SK-N-SH (cell line): Measurements from ENCODE around the gene ZYG11B. TPM values are rescaled to one million over a fixed set of nuclear protein-coding genes. Genes with fewer than 3 reads are reported as not detected.
"Not testable (repeated sequence)": the region's sequence is repeated elsewhere in the genome, so short reads cannot be mapped to it uniquely, and the experiment has no call there.

Experiments used
- CTCF ChIA-PET: fragments of 300-600, 350-600 bp; formaldehyde crosslinking; extraction: SDS; loops from one replicate; lab custom pipeline; 2021; lab: Yijun Ruan, JAX
- POLR2A ChIA-PET: fragments of 350-600 bp; sonication (Branson Sonifier 250); formaldehyde crosslinking; extraction: SDS; loops from one replicate; lab custom pipeline; 2020; ENCODE audit warnings: antibody characterized with exemption, inconsistent platforms; lab: Yijun Ruan, JAX
- DNase-seq: peaks from one replicate; pipeline ENCODE4 v3.0.0; 2012
- H2AFZ ChIP-seq: fragments of 200-600 bp; sonication (generic); 2 replicates; pipeline ENCODE4 v1.8.1; 2016; ENCODE audit warnings: antibody characterized with exemption, mild to moderate bottlenecking, low read depth
- H3F3A ChIP-seq: fragments of 200-600 bp; sonication (generic); replicated peaks from 2 replicates; pipeline ENCODE3; 2016; ENCODE audit warnings: antibody characterized with exemption, mild to moderate bottlenecking; ENCODE audit not compliant: insufficient read depth
- H3K27ac ChIP-seq, 2 experiments: fragments of 200-500 bp in 1 of 2; fragments of 200-600 bp in 1 of 2; sonication (Bioruptor generic) in 1 of 2; sonication (generic), shearing (Covaris generic) in 1 of 2; 2 replicates each; pipeline versions ENCODE4 v1.5.1 to v1.6.1; 2014 to 2016; ENCODE audit warnings: low read depth in 2 of 2, inconsistent platforms in 1 of 2, low read length in 1 of 2, mild to moderate bottlenecking in 1 of 2, mixed read lengths in 1 of 2
- H3K27me3 ChIP-seq: fragments of 200-600 bp; sonication (generic), shearing (Covaris generic); 2 replicates; pipeline ENCODE4 v1.6.1; 2016; ENCODE audit warnings: mixed run types; ENCODE audit not compliant: insufficient read depth
- H3K36me3 ChIP-seq, 2 experiments: fragments of 200-500 bp in 1 of 2; fragments of 200-600 bp in 1 of 2; sonication (Bioruptor generic) in 1 of 2; sonication (generic) in 1 of 2; replicated peaks in 1 of 2; 2 replicates each; pipeline versions ENCODE3 to v1.5.1; 2014 to 2016; ENCODE audit warnings: low read length in 1 of 2, mild to moderate bottlenecking in 1 of 2; ENCODE audit not compliant: insufficient read depth in 2 of 2, control insufficient read depth in 1 of 2
- H3K4me1 ChIP-seq, 2 experiments: fragments of 200-500 bp in 1 of 2; fragments of 200-600 bp in 1 of 2; sonication (Bioruptor generic) in 1 of 2; sonication (generic), shearing (Covaris generic) in 1 of 2; 2 replicates each; pipeline versions ENCODE4 v1.5.1 to v1.6.1; 2014 to 2016; ENCODE audit warnings: low read depth in 1 of 2, low read length in 1 of 2, mixed run types in 1 of 2; ENCODE audit not compliant: insufficient read depth in 2 of 2, control insufficient read depth in 1 of 2
- H3K4me2 ChIP-seq: fragments of 200-600 bp; sonication (generic), shearing (Covaris generic); 2 replicates; pipeline ENCODE4 v1.6.1; 2017; ENCODE audit warnings: mixed run types
- H3K4me3 ChIP-seq, 2 experiments: fragments of 200-500 bp in 1 of 2; fragments of 200-600 bp in 1 of 2; sonication (Bioruptor generic) in 1 of 2; sonication (generic), shearing (Covaris generic) in 1 of 2; 2 replicates each; pipeline versions ENCODE4 v1.5.1 to v1.8.1; 2014 to 2016; ENCODE audit warnings: low read depth in 2 of 2, inconsistent platforms in 1 of 2, low read length in 1 of 2, mild to moderate bottlenecking in 1 of 2, mixed read lengths in 1 of 2, moderate library complexity in 1 of 2
- H3K79me2 ChIP-seq: fragments of 200-600 bp; sonication (generic); 2 replicates; pipeline ENCODE4 v1.8.1; 2017; ENCODE audit warnings: mild to moderate bottlenecking; ENCODE audit not compliant: insufficient read depth
- H3K9ac ChIP-seq: fragments of 200-600 bp; sonication (generic); 2 replicates; pipeline ENCODE4 v1.6.1; 2017; ENCODE audit warnings: mixed run types
- H3K9me2 ChIP-seq: fragments of 200-600 bp; sonication (generic); 2 replicates; pipeline ENCODE4 v1.6.1; 2017; ENCODE audit warnings: mixed run types
- H3K9me3 ChIP-seq: fragments of 200-600 bp; sonication (generic); 2 replicates; pipeline ENCODE4 v1.6.1; 2017; ENCODE audit warnings: mixed run types, mild to moderate bottlenecking, moderate library complexity
- H4K20me1 ChIP-seq: fragments of 200-600 bp; sonication (generic); 2 replicates; pipeline ENCODE4 v1.6.1; 2017; ENCODE audit warnings: mild to moderate bottlenecking, mixed run types; ENCODE audit not compliant: insufficient read depth
- CHD2 ChIP-seq: fragments of 150-350 bp; IDR thresholded peaks from 2 replicates; pipeline ENCODE4 v1.6.1; 2018; ENCODE audit warnings: low read length; ENCODE audit not compliant: partially characterized antibody
- GATA2 ChIP-seq: sonication (generic); formaldehyde crosslinking; IDR thresholded peaks from 2 replicates; pipeline ENCODE4 v1.5.0; 2020; ENCODE audit warnings: mild to moderate bottlenecking, missing genetic modification reagents
- PBX3 ChIP-seq: IDR thresholded peaks from 2 replicates; pipeline ENCODE4; 2012
- RAD21 ChIP-seq: IDR thresholded peaks from 2 replicates; pipeline ENCODE4 v1.6.1; 2012; ENCODE audit warnings: mild to moderate bottlenecking, low read length
- WGBS: methylation state at CpG from one replicate; pipeline ENCODE4 v1.1.6; 2017; ENCODE audit warnings: low lambda C conversion rate; 5-methylcytosine and 5-hydroxymethylcytosine counted together
- polyA plus RNA-seq, 3 experiments: library from polyadenylated mRNA; depleted of rRNA; stranded (reverse); fragments of >200 nt; gene quantifications; 2 replicates each; pipeline ENCODE4 v1.2.3, GENCODE V29; 2012

ZYG11B gene
- polyA plus RNA-seq, 1 of the 3 experiments (the other 2 are of a cell fraction): 5.8 TPM

- Histone ChIP-seq H3K27me3 (no peaks in the 10 kb centered on the region), H3K9me2 (no peaks in the 10 kb centered on the region), H3K4me3 (no peak overlapping the region), H2AFZ (no peak overlapping the region), H3K4me2 (no peak overlapping the region), H3K36me3 (no peaks in the 10 kb centered on the region), H3K9me3 (no peaks in the 10 kb centered on the region), H4K20me1 (no peaks in the 10 kb centered on the region), H3K27ac (no peak overlapping the region), H3K79me2 (no peaks in the 10 kb centered on the region), H3K4me1 (no peaks in the 10 kb centered on the region), H3F3A (no peaks in the 10 kb centered on the region), H3K9ac (no peak overlapping the region)
- 93% methylated on average over 3 of the region's 3 CpGs for WGBS
- ChIA-PET POLR2A (no interaction called here), CTCF (no interaction called here)
- TF ChIP-seq PBX3: no peak
- TF ChIP-seq RAD21: no peak
- DNase-seq: no peak
Measured at GRCh38 chr1:52834798-52835197, 108.5 kb downstream of the ZYG11B start.

GRCh38 chr1:52836035-52836434, 109.8 kb downstream of the ZYG11B start:
- Histone ChIP-seq H3K9ac (no peak overlapping the region), H3K4me2 (no peak overlapping the region), H3K79me2 (no peaks in the 10 kb centered on the region), H3K27me3 (no peaks in the 10 kb centered on the region), H3K27ac (no peak overlapping the region), H3K9me2 (no peaks in the 10 kb centered on the region), H3K9me3 (no peaks in the 10 kb centered on the region), H2AFZ (no peak overlapping the region), H3K4me3 (no peak overlapping the region), H3K4me1 (no peaks in the 10 kb centered on the region), H3K36me3 (no peaks in the 10 kb centered on the region), H3F3A (no peaks in the 10 kb centered on the region), H4K20me1 (no peaks in the 10 kb centered on the region)
- WGBS: 84% methylated on average over 3 of the region's 3 CpGs
- no peak for DNase-seq
- POLR2A ChIA-PET: no interaction called here
- TF ChIP-seq CHD2: no peak
- TF ChIP-seq GATA2 (CRISPR knock-in tag): no peak
- CTCF ChIA-PET: no interaction called here

GRCh38 chr1:52839175-52839574, 112.9 kb downstream of the ZYG11B start:
- H3K9ac ChIP-seq, H3K4me3 ChIP-seq, H3K27ac ChIP-seq, H3K36me3 ChIP-seq, H2AFZ ChIP-seq, POLR2A ChIA-PET, H3K27me3 ChIP-seq, H3K9me2 ChIP-seq, H3K79me2 ChIP-seq, H3K9me3 ChIP-seq, H3K4me1 ChIP-seq, CTCF ChIA-PET, DNase-seq, H3K4me2 ChIP-seq, H4K20me1 ChIP-seq, H3F3A ChIP-seq: not testable (repeated sequence)
- 89% methylated on average over 10 of the region's 10 CpGs for WGBS
